Immature natural killer cell (primary cell): Measurements from ENCODE around the gene PGRMC1. TPM values are rescaled to one million over a fixed set of nuclear protein-coding genes. Genes with fewer than 3 reads are reported as not detected.
"Not testable (repeated sequence)": the region's sequence is repeated elsewhere in the genome, so short reads cannot be mapped to it uniquely, and the experiment has no call there.

Experiments used
- DNase-seq, 3 donors: peaks; one replicate each; pipeline ENCODE4 v3.0.0; 2022; ENCODE audit warnings: mixed read lengths in 1 of 3
- H3K27ac Mint-ChIP-seq, 6 donors: one replicate each; pipeline ENCODE4 v1.8.0; 2020; ENCODE audit warnings: mixed read lengths in 6 of 6, mild to moderate bottlenecking in 5 of 6, inconsistent platforms in 4 of 6, moderate library complexity in 3 of 6
- H3K27me3 Mint-ChIP-seq, 3 donors: one replicate each; pipeline ENCODE4 v1.8.0; 2020 to 2021; ENCODE audit warnings: low read depth in 3 of 3, mild to moderate bottlenecking in 3 of 3, mixed read lengths in 3 of 3, moderate library complexity in 3 of 3, inconsistent platforms in 1 of 3
- H3K36me3 Mint-ChIP-seq, 3 donors: one replicate each; pipeline ENCODE4 v1.8.0; 2020; ENCODE audit warnings: mixed read lengths in 3 of 3, inconsistent platforms in 2 of 3, mild to moderate bottlenecking in 2 of 3
- H3K4me1 Mint-ChIP-seq, 2 donors: one replicate each; pipeline ENCODE4 v1.8.0; 2020; ENCODE audit warnings: inconsistent platforms in 2 of 2, mild to moderate bottlenecking in 2 of 2, mixed read lengths in 2 of 2, moderate library complexity in 1 of 2
- H3K4me3 Mint-ChIP-seq, 5 donors: one replicate each; pipeline ENCODE4 v1.8.0; 2020; ENCODE audit warnings: mild to moderate bottlenecking in 5 of 5, mixed read lengths in 5 of 5, inconsistent platforms in 3 of 5, moderate library complexity in 3 of 5
- H3K9me3 Mint-ChIP-seq, 6 donors: one replicate each; pipeline ENCODE4 v1.8.0; 2020; ENCODE audit warnings: mild to moderate bottlenecking in 6 of 6, mixed read lengths in 6 of 6, inconsistent platforms in 4 of 6, moderate library complexity in 3 of 6
- polyA plus RNA-seq, 3 donors: library from polyadenylated mRNA; unstranded; fragments of 300-500 nt; fragmentation: Illumina TruSeq; gene quantifications; one replicate each; pipeline ENCODE4 v1.2.3, GENCODE V29; 2021

The PGRMC1 gene
- 10 to 100 TPM; 14.7 to 38.2 (median 24.3) TPM for polyA plus RNA-seq

DNA sequence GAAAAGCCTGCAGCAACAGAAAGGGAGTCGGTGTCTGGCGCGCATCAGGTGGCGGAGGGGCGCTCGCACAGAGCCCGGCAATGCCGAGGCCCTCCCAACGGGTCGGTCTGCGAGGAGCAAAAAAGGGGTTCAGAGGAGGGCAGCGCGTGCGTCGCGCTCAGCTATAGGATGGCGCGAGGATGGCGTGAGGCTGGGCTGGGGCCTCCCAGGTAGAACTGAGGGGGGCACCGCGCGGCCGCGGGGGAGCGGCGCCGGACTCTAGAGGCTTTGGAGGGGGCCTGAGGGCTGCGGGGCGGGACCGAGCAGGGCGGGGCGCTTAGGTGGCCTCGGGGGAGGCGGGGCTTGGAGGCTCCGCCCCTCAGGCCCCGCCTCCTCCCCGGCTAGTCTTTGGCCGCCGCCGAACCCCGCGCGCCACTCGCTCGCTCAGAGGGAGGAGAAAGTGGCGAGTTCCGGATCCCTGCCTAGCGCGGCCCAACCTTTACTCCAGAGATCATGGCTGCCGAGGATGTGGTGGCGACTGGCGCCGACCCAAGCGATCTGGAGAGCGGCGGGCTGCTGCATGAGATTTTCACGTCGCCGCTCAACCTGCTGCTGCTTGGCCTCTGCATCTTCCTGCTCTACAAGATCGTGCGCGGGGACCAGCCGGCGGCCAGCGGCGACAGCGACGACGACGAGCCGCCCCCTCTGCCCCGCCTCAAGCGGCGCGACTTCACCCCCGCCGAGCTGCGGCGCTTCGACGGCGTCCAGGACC is at the start of gene PGRMC1:
Gene PGRMC1 (plus strand): TSS at position 414 of the 751 bp plus-strand sequence. CDS start 79 bp downstream, at position 493.
- H3K4me1 Mint-ChIP-seq = peaks cover 14 to 22% of the 10 kb centered on the region in 2 donors
- peak within 1 kb of the TSS in 5 of 6 donors; percentile 49 to 78 (median 72) for H3K27ac Mint-ChIP-seq
- peak within 1 kb of the TSS; percentile 78 to 86 (median 82) for H3K4me3 Mint-ChIP-seq
- H3K36me3 Mint-ChIP-seq = no peaks in the 10 kb centered on the region
- DNase-seq = peak; percentile 74 to 82 (median 81)
- peaks cover 2 to 4% (median 3%) of the 10 kb centered on the region in 3 donors for H3K27me3 Mint-ChIP-seq
- no peaks in the 10 kb centered on the region for H3K9me3 Mint-ChIP-seq

- no peak for DNase-seq
- no peak overlapping the region for H3K27ac Mint-ChIP-seq
- H3K27me3 Mint-ChIP-seq = peaks cover 0 to 10% (median 3%) of the 10 kb centered on the region in 3 donors
- H3K36me3 Mint-ChIP-seq = no peaks in the 10 kb centered on the region
- H3K4me3 Mint-ChIP-seq = no peak overlapping the region
- no peaks in the 10 kb centered on the region for H3K9me3 Mint-ChIP-seq
- H3K4me1 Mint-ChIP-seq = no peaks in the 10 kb centered on the region
Measured at GRCh38 chrX:119186763-119187162, 49.3 kb upstream of the PGRMC1 start.

DNA sequence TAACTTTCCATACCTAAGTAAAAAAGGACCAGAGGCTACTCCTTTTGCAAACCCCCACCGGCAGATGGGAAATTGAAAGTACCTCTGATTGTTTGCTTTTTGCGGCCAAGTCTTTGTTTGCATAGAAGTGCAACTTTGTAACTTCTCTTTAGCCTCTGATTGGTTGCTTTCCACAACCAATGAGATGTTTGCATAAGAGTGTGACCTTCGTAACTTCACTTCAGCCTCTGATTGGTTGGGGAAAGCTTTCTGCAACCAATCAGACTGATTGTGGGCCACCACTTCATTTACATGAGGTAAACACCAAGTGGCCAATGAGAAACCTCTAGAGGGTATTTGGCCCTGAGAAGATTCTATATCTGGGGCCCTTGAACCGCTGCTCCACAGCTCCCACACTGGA is 48.8 kb upstream of the PGRMC1 start:
- Mint-ChIP-seq H3K4me3 (no peak overlapping the region), H3K9me3 (no peaks in the 10 kb centered on the region), H3K27me3 (peaks cover 0 to 10% (median 3%) of the 10 kb centered on the region in 3 donors), H3K4me1 (no peaks in the 10 kb centered on the region), H3K36me3 (no peaks in the 10 kb centered on the region), H3K27ac (no peak overlapping the region)
- DNase-seq = no peak

DNA sequence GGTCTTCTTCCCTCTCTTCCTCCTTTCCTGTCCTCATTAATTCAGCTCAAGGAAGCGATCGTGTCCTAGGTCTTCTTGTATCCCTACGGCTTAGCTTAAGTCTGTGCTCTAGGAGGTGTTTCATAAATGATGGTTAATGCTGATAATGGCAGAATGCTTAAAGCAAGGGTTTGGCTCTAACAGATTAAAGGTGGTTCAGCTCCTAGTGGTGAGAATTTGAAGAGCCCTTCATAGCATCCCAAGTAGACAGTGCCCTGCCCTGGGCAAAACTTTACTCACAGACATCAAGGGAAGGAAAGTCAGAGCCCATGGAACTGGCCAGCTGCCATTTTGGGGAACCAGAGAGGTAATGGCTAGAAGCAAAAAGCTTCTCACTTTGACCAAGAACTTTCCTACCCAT is 47.0 kb upstream of the PGRMC1 start:
- H3K4me1 Mint-ChIP-seq = no peaks in the 10 kb centered on the region
- H3K4me3 Mint-ChIP-seq = no peak overlapping the region
- no peaks in the 10 kb centered on the region for H3K36me3 Mint-ChIP-seq
- H3K27me3 Mint-ChIP-seq = peaks cover 0 to 8% (median 3%) of the 10 kb centered on the region in 3 donors
- DNase-seq = no peak
- H3K27ac Mint-ChIP-seq = no peak overlapping the region
- H3K9me3 Mint-ChIP-seq = no peaks in the 10 kb centered on the region

GRCh38 chrX:119189595-119189994 is 46.5 kb upstream of the PGRMC1 start:
- Mint-ChIP-seq H3K9me3 (no peaks in the 10 kb centered on the region), H3K4me3 (no peak overlapping the region)

DNA sequence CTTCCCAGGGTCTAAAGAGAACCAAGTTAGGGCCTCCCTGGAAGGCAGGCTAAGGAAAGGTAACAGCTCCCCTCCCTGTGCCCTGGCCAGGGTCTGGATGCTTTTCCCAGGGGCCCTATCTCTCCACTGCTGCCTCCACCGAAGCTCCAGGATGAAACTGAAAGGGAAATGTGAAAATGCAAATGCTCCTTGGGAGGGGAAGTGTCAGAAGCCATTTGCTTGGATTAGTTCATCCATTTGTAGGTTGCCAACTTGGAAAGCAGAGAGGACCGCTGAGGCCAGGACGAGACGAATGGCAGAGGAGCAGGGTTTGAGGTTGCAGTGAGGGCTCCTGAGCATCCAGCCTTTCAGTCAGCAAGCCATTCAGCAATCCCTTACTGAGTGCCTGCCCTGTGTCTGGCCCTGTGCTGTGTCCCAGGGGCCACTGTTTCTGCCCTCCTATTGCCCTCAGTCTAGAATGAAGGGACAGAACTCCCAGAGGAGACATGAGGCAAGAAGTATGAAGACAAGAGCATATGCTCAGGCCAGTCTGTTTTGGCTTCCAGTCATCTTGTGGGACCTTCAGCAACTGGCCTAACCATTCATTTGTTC is 45.9 kb upstream of the PGRMC1 start:
- Mint-ChIP-seq H3K27me3 (peaks cover 0 to 8% (median 3%) of the 10 kb centered on the region in 3 donors), H3K4me1 (no peaks in the 10 kb centered on the region), H3K27ac (no peak overlapping the region), H3K9me3 (no peaks in the 10 kb centered on the region), H3K36me3 (no peaks in the 10 kb centered on the region), H3K4me3 (no peak overlapping the region)
- DNase-seq = no peak

More at GRCh38 chrX:119189595-119189994, 46.5 kb upstream of the PGRMC1 start:
- Mint-ChIP-seq H3K4me1 (no peaks in the 10 kb centered on the region), H3K27me3 (peaks cover 0 to 8% (median 3%) of the 10 kb centered on the region in 3 donors), H3K27ac (no peak overlapping the region), H3K36me3 (no peaks in the 10 kb centered on the region)
- DNase-seq = no peak

DNA sequence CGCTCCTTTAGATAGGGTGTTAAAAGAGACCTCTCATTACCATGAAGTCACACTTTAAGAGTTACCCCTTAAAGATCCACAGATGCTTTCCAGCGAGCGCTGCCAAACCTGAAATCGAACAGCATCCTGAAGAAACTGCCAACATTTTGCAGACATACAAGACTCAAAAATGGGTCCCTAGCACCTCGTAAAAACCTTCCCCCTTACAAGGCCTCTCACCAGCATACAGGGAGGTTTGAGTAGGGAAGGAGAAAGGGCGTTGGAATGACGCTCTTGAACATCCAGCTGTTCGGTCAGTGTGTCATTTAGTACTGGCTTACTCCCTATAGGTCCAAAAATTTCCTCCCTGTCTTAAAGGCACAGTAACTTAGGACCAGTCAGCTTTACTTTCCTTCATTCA is 45.3 kb upstream of the PGRMC1 start:
- H3K4me1 Mint-ChIP-seq = no peaks in the 10 kb centered on the region
- H3K36me3 Mint-ChIP-seq = no peaks in the 10 kb centered on the region
- H3K27ac Mint-ChIP-seq = no peak overlapping the region
- no peak for DNase-seq
- H3K4me3 Mint-ChIP-seq = no peak overlapping the region
- peaks cover 0 to 8% (median 3%) of the 10 kb centered on the region in 3 donors for H3K27me3 Mint-ChIP-seq
- H3K9me3 Mint-ChIP-seq = no peaks in the 10 kb centered on the region

- DNase-seq = no peak
- Mint-ChIP-seq H3K36me3 (no peaks in the 10 kb centered on the region), H3K27ac (no peak overlapping the region), H3K9me3 (no peaks in the 10 kb centered on the region), H3K4me3 (no peak overlapping the region), H3K27me3 (peaks cover 0 to 7% (median 0%) of the 10 kb centered on the region in 3 donors), H3K4me1 (no peaks in the 10 kb centered on the region)
Measured at GRCh38 chrX:119194621-119195020, 41.5 kb upstream of the PGRMC1 start.

DNA sequence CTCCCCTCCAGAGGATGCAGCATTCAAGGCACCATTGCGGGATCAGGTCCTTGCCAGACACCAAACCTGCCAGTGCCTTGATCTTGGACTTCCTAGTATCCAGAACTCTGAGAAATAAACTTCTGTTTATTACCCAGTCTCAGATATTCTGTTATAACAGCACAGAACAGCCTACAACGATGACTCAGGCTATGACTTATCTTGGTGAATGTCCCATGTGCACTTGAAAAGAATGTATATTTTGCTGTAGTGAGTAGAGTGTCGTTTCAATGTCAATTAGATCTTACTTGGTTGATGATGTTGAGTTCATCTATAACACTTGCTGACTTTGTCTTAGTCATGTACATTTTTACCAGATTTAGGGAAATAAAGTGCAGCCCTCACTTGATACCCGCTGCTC is 34.5 kb upstream of the PGRMC1 start:
- H3K4me3 Mint-ChIP-seq = no peak overlapping the region
- H3K36me3 Mint-ChIP-seq = no peaks in the 10 kb centered on the region
- no peak overlapping the region for H3K27ac Mint-ChIP-seq
- H3K4me1 Mint-ChIP-seq = no peaks in the 10 kb centered on the region
- peaks cover 0 to 9% (median 4%) of the 10 kb centered on the region in 3 donors for H3K27me3 Mint-ChIP-seq
- no peak for DNase-seq
- no peaks in the 10 kb centered on the region for H3K9me3 Mint-ChIP-seq

DNA sequence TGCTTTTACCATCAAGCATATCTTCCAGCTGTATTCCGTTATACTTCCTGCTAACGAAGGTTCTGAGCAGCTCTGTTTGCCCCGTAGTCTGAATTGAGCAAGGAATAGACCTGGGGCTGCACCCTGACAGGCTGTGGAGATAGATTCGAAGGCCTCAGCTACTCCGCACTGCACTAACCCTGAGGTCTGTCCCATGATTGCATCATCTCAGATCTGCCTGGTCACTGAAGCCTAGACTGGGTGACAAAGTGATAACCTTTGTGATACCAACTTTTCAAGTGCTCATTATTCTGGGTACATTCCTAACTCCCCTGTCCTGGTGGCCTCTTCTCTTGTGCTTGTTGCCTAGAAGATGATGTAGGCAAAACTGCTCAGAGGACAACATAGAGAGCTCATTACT is 29.9 kb upstream of the PGRMC1 start:
- DNase-seq = no peak
- Mint-ChIP-seq H3K9me3 (no peaks in the 10 kb centered on the region), H3K36me3 (no peaks in the 10 kb centered on the region), H3K27me3 (peaks cover 0 to 10% (median 3%) of the 10 kb centered on the region in 3 donors), H3K27ac (no peak overlapping the region), H3K4me3 (no peak overlapping the region), H3K4me1 (no peaks in the 10 kb centered on the region)

- H3K27ac Mint-ChIP-seq, DNase-seq, H3K4me1 Mint-ChIP-seq, H3K4me3 Mint-ChIP-seq, H3K9me3 Mint-ChIP-seq, H3K36me3 Mint-ChIP-seq: not testable (repeated sequence)
- peaks cover 0 to 17% (median 3%) of the 10 kb centered on the region in 3 donors for H3K27me3 Mint-ChIP-seq
Measured at GRCh38 chrX:119207483-119207882, 28.6 kb upstream of the PGRMC1 start.

DNA sequence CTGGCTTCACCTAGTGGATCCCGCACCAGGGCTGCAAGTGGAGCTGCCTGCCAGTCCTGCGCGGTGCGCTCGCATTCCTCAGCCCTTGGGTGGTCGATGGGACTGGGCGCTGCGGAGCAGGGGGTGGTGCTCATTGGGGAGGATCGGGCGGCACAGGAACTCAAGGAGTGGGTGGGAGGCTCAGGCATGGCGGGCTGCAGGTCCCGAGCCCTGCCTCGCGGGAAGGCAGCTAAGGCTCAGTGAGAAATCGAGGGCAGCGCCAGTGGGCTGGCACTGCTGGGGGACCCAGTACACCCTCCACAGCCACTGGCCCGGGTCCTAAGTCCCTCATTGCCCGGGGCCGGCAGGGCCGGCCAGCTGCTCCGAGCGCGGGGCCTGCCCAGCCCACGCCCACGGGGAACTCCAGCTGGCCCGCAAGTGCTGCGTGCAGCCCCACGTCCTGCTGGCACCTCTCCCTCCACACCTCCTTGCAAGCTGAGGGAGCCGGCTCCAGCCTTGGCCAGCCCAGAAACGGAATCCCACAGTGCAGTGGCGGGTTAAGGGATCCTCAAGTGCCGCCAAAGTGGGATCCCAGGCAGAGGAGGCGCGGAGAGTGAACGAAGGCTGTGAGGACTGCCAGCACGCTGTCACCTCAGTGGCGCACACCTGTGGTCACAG is 27.6 kb upstream of the PGRMC1 start:
- H3K4me1 Mint-ChIP-seq = no peaks in the 10 kb centered on the region
- peaks cover 0 to 12% (median 3%) of the 10 kb centered on the region in 3 donors for H3K27me3 Mint-ChIP-seq
- H3K4me3 Mint-ChIP-seq = no peak overlapping the region
- no peak overlapping the region for H3K27ac Mint-ChIP-seq
- no peaks in the 10 kb centered on the region for H3K36me3 Mint-ChIP-seq
- no peaks in the 10 kb centered on the region for H3K9me3 Mint-ChIP-seq
- DNase-seq = no peak

GRCh38 chrX:119210931-119211648 is 25.0 kb upstream of the PGRMC1 start:
- not testable (repeated sequence) for H3K36me3 Mint-ChIP-seq, H3K9me3 Mint-ChIP-seq, DNase-seq, H3K4me3 Mint-ChIP-seq, H3K27ac Mint-ChIP-seq, H3K4me1 Mint-ChIP-seq
- H3K27me3 Mint-ChIP-seq = peaks cover 0 to 19% (median 3%) of the 10 kb centered on the region in 3 donors

DNA sequence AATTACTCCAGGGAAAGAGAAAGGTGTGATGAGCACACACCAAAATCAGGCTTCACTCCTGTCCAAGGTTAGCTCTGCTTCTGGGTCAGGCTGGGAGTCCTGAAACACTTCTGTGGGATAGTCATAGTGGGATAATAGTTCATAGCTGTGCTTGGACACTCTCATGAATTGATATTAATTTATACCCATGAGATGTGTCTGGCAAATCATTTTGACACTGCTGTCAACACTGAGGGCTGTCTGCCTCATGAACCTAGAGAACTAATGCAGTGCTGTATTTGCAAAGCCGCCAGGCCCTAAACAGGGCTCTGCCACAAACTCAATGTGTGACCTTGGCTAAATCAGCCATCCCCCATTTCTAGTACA is 24.5 kb upstream of the PGRMC1 start:
- DNase-seq = no peak
- Mint-ChIP-seq H3K4me3 (no peak overlapping the region), H3K27me3 (peaks cover 0 to 19% (median 3%) of the 10 kb centered on the region in 3 donors), H3K36me3 (no peaks in the 10 kb centered on the region), H3K9me3 (no peaks in the 10 kb centered on the region), H3K4me1 (no peaks in the 10 kb centered on the region), H3K27ac (no peak overlapping the region)
